PC-3 (cell line): ENCODE measurements around the gene HNRNPM.

Source experiments
- EZH2 ChIP-seq: fragments of 300-600 bp; sonication (generic); IDR thresholded peaks from one replicate; pipeline ENCODE4 v1.6.1; 2017; ENCODE audit warnings: antibody characterized with exemption, mild to moderate bottlenecking, low read length; ENCODE audit not compliant: unreplicated experiment
- TF ChIP-seq, protein P1 (sequence below): fragments of 300-600 bp; sonication (generic); conservative IDR thresholded peaks from 2 replicates; pipeline ENCODE4 v1.5.1; 2017; ENCODE audit warnings: antibody characterized with exemption, low read depth, mild to moderate bottlenecking, low read length

DNA sequence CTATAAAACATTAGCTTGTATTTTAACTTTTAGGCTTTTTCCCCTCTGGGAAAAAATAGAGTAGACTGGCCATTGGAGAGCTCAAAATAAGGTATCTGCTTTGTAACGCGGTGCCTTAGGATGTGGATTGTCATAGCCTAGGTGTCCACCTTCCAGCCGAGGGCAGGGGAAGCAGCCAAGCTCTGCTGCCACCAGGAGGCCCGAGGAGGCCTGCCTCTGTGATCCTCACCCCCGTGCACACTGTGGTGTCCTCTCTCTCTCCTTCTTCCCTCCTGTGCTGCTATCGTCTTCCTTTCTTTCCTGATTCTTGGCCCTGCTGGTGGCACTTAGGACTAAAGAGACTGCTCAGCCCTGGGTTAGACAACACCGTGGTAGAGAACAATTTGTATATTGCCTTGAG, 11.3 kb downstream of the HNRNPM start:
- no peak for TF ChIP-seq EZH2
- TF ChIP-seq, protein P1, sequence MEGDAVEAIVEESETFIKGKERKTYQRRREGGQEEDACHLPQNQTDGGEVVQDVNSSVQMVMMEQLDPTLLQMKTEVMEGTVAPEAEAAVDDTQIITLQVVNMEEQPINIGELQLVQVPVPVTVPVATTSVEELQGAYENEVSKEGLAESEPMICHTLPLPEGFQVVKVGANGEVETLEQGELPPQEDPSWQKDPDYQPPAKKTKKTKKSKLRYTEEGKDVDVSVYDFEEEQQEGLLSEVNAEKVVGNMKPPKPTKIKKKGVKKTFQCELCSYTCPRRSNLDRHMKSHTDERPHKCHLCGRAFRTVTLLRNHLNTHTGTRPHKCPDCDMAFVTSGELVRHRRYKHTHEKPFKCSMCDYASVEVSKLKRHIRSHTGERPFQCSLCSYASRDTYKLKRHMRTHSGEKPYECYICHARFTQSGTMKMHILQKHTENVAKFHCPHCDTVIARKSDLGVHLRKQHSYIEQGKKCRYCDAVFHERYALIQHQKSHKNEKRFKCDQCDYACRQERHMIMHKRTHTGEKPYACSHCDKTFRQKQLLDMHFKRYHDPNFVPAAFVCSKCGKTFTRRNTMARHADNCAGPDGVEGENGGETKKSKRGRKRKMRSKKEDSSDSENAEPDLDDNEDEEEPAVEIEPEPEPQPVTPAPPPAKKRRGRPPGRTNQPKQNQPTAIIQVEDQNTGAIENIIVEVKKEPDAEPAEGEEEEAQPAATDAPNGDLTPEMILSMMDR: peak; percentile 37; the same call in 1 of the 2 replicates
